Measurements from ENCODE around the gene SHISA5. TPM values are rescaled to one million over a fixed set of nuclear protein-coding genes. Genes with fewer than 3 reads are reported as not detected.

The SHISA5 gene
- total and polyA plus RNA-seq, 2 experiments from 2014 or later: 146 to 166 TPM

DNA sequence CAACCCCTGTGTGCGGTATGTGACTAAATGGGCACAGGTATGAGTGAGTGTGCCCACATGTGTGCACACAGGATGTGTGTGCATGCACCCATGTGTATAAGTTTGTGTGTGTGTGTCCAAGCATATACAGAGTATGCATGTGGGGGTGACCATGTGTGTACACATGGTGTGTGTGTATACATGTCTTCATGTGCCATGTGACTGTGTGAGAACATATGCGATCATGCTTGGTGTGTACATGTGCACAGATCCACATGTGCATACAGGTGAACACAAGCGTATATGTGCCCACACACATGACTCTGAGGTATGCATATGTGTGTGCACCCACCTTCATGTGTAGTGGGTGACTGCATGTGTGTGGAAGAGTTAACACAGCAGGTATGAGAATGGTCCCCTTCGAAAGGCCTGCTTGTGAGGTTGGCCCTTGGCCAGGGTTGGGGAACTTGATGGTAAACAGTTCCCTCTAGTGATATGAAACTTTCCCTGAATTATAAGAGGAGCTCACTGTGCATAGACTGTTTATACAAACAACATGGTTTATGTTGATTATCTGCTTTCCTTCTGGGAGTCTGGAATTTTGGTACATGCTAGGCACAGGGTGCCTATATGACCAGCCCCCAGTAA lies 42.3 kb upstream of the SHISA5 start:
- H3K4me3 ChIP-seq: no peak overlapping the region
- DNase-seq (ENCODE audit: low spot score) (no peak), ATAC-seq (no peak)
- H3F3A ChIP-seq (replicated peaks; ENCODE audit: low read depth): 0 out of 2 replicates have a peak, but pooled peaks cover 11% of the 10 kb centered on the region
- Mint-ChIP-seq H3K27me3 (ENCODE audit: insufficient read depth, low read depth, poor library complexity) (peaks cover 9% of the 10 kb centered on the region), H3K9me3 (no peaks in the 10 kb centered on the region), H3K4me3 (no peak overlapping the region), H3K4me1 (0 out of 3 replicates have a peak, but pooled peaks cover 3% of the 10 kb centered on the region), H3K36me3 (ENCODE audit: low read depth) (peaks cover 20% of the 10 kb centered on the region; the same call in 2 of the 3 replicates), H3K27ac (no peak overlapping the region)
- no peaks in the 10 kb centered on the region for H3K9me2 ChIP-seq (ENCODE audit: insufficient read depth)
- no peak for TF ChIP-seq POLR2AphosphoS5 (IDR thresholded peaks at IDR 0.05; ENCODE audit: low read depth)
- TF ChIP-seq, protein P1, sequence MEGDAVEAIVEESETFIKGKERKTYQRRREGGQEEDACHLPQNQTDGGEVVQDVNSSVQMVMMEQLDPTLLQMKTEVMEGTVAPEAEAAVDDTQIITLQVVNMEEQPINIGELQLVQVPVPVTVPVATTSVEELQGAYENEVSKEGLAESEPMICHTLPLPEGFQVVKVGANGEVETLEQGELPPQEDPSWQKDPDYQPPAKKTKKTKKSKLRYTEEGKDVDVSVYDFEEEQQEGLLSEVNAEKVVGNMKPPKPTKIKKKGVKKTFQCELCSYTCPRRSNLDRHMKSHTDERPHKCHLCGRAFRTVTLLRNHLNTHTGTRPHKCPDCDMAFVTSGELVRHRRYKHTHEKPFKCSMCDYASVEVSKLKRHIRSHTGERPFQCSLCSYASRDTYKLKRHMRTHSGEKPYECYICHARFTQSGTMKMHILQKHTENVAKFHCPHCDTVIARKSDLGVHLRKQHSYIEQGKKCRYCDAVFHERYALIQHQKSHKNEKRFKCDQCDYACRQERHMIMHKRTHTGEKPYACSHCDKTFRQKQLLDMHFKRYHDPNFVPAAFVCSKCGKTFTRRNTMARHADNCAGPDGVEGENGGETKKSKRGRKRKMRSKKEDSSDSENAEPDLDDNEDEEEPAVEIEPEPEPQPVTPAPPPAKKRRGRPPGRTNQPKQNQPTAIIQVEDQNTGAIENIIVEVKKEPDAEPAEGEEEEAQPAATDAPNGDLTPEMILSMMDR (conservative IDR thresholded peaks at IDR 0.05; ENCODE audit: low read depth in 2 of 2): no peak
- TF ChIP-seq JUNB (IDR thresholded peaks at IDR 0.05; ENCODE audit: unreplicated experiment): no peak
- no peaks in the 10 kb centered on the region for H3K27me3 ChIP-seq (ENCODE audit: insufficient read depth)
- peaks cover 14% of the 10 kb centered on the region; the same call in 1 of the 2 replicates for H3K36me3 ChIP-seq (ENCODE audit: insufficient read depth)
- no peaks in the 10 kb centered on the region for H3K4me1 ChIP-seq (ENCODE audit: insufficient read depth)
- H3K79me2 ChIP-seq (replicated peaks; ENCODE audit: insufficient read depth): no peaks in the 10 kb centered on the region
- no peak overlapping the region for H2AFZ ChIP-seq
- H4K20me1 ChIP-seq (replicated peaks; ENCODE audit: insufficient read depth): no peaks in the 10 kb centered on the region
- no peak overlapping the region for H3K4me2 ChIP-seq
- no peak overlapping the region for H3K27ac ChIP-seq (ENCODE audit: low read depth)

DNA sequence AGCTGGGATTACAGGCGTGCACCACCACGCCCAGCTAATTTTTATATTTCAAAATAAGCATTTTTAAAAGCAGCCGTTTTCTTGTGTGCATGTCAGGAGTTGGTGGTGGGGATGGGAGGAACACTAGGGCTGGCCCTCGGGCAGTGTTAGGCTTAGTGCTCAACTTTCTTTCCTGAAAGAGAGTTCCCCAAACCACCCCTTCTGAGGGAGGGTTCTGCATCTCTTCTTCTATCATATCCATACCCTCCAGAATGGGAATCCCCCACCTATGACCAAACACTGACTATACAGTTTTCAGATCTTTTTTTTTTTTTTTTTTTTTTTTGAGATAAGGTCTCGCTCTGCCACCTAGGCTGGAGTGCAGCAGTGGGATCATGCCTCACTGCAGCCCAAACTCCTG lies 40.2 kb upstream of the SHISA5 start:
- peaks cover 23% of the 10 kb centered on the region for H3K36me3 Mint-ChIP-seq (ENCODE audit: low read depth)
- no peak overlapping the region for H3K27ac Mint-ChIP-seq
- no peak overlapping the region for H3K4me2 ChIP-seq
- TF ChIP-seq, protein P2, sequence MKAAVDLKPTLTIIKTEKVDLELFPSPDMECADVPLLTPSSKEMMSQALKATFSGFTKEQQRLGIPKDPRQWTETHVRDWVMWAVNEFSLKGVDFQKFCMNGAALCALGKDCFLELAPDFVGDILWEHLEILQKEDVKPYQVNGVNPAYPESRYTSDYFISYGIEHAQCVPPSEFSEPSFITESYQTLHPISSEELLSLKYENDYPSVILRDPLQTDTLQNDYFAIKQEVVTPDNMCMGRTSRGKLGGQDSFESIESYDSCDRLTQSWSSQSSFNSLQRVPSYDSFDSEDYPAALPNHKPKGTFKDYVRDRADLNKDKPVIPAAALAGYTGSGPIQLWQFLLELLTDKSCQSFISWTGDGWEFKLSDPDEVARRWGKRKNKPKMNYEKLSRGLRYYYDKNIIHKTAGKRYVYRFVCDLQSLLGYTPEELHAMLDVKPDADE (IDR thresholded peaks at IDR 0.05): no peak
- no peak for TF ChIP-seq ZNF331 (CRISPR knock-in tag; IDR thresholded peaks at IDR 0.05; ENCODE audit: low read depth)
- no peak for TF ChIP-seq ZNF114 (CRISPR knock-in tag; IDR thresholded peaks at IDR 0.05)
- no peak for TF ChIP-seq CREB1 (CRISPR knock-in tag; IDR thresholded peaks at IDR 0.05; ENCODE audit: low read depth)
- TF ChIP-seq POLR2AphosphoS5 (IDR thresholded peaks at IDR 0.05; ENCODE audit: low read depth): no peak
- TF ChIP-seq STAT1 (IDR thresholded peaks at IDR 0.05; ENCODE audit: unreplicated experiment): no peak
- TF ChIP-seq NANOG (IDR thresholded peaks at IDR 0.05; ENCODE audit: borderline replicate concordance): no peak
- TF ChIP-seq, protein P3, sequence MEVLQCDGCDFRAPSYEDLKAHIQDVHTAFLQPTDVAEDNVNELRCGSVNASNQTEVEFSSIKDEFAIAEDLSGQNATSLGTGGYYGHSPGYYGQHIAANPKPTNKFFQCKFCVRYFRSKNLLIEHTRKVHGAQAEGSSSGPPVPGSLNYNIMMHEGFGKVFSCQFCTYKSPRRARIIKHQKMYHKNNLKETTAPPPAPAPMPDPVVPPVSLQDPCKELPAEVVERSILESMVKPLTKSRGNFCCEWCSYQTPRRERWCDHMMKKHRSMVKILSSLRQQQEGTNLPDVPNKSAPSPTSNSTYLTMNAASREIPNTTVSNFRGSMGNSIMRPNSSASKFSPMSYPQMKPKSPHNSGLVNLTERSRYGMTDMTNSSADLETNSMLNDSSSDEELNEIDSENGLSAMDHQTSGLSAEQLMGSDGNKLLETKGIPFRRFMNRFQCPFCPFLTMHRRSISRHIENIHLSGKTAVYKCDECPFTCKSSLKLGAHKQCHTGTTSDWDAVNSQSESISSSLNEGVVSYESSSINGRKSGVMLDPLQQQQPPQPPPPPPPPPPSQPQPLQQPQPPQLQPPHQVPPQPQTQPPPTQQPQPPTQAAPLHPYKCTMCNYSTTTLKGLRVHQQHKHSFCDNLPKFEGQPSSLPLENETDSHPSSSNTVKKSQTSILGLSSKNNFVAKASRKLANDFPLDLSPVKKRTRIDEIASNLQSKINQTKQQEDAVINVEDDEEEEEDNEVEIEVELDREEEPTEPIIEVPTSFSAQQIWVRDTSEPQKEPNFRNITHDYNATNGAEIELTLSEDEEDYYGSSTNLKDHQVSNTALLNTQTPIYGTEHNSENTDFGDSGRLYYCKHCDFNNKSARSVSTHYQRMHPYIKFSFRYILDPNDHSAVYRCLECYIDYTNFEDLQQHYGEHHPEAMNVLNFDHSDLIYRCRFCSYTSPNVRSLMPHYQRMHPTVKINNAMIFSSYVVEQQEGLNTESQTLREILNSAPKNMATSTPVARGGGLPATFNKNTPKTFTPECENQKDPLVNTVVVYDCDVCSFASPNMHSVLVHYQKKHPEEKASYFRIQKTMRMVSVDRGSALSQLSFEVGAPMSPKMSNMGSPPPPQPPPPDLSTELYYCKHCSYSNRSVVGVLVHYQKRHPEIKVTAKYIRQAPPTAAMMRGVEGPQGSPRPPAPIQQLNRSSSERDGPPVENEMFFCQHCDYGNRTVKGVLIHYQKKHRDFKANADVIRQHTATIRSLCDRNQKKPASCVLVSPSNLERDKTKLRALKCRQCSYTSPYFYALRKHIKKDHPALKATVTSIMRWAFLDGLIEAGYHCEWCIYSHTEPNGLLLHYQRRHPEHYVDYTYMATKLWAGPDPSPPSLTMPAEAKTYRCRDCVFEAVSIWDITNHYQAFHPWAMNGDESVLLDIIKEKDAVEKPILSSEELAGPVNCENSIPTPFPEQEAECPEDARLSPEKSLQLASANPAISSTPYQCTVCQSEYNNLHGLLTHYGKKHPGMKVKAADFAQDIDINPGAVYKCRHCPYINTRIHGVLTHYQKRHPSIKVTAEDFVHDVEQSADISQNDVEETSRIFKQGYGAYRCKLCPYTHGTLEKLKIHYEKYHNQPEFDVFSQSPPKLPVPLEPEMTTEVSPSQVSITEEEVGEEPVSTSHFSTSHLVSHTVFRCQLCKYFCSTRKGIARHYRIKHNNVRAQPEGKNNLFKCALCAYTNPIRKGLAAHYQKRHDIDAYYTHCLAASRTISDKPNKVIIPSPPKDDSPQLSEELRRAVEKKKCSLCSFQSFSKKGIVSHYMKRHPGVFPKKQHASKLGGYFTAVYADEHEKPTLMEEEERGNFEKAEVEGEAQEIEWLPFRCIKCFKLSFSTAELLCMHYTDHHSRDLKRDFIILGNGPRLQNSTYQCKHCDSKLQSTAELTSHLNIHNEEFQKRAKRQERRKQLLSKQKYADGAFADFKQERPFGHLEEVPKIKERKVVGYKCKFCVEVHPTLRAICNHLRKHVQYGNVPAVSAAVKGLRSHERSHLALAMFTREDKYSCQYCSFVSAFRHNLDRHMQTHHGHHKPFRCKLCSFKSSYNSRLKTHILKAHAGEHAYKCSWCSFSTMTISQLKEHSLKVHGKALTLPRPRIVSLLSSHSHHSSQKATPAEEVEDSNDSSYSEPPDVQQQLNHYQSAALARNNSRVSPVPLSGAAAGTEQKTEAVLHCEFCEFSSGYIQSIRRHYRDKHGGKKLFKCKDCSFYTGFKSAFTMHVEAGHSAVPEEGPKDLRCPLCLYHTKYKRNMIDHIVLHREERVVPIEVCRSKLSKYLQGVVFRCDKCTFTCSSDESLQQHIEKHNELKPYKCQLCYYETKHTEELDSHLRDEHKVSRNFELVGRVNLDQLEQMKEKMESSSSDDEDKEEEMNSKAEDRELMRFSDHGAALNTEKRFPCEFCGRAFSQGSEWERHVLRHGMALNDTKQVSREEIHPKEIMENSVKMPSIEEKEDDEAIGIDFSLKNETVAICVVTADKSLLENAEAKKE (CRISPR knock-in tag; IDR thresholded peaks at IDR 0.05): no peak
- TF ChIP-seq, protein P1 (conservative IDR thresholded peaks at IDR 0.05; ENCODE audit: low read depth in 2 of 2): no peak

More for the DNA sequence above, 40.2 kb upstream of the SHISA5 start:
- H3K4me1 ChIP-seq (ENCODE audit: insufficient read depth): no peaks in the 10 kb centered on the region
- H3K36me3 ChIP-seq (ENCODE audit: insufficient read depth): peaks cover 14% of the 10 kb centered on the region; the same call in 1 of the 2 replicates
- H3K79me2 ChIP-seq (replicated peaks; ENCODE audit: insufficient read depth): no peaks in the 10 kb centered on the region
- H3K9me2 ChIP-seq (ENCODE audit: insufficient read depth): no peaks in the 10 kb centered on the region
- H2AFZ ChIP-seq: no peak overlapping the region
- no peaks in the 10 kb centered on the region for H3K9me3 Mint-ChIP-seq
- H3F3A ChIP-seq (replicated peaks; ENCODE audit: low read depth): 0 out of 2 replicates have a peak, but pooled peaks cover 11% of the 10 kb centered on the region
- DNase-seq (ENCODE audit: low spot score) (no peak), ATAC-seq (no peak)
- no peaks in the 10 kb centered on the region for H3K27me3 ChIP-seq (ENCODE audit: insufficient read depth)
- no peaks in the 10 kb centered on the region; the same call in 1 of the 2 replicates for H4K20me1 ChIP-seq (replicated peaks; ENCODE audit: insufficient read depth)
- no peak overlapping the region for H3K4me3 ChIP-seq
- H3K27me3 Mint-ChIP-seq (ENCODE audit: insufficient read depth, low read depth, poor library complexity): peaks cover 10% of the 10 kb centered on the region
- H3K4me1 Mint-ChIP-seq: 0 out of 3 replicates have a peak, but pooled peaks cover 3% of the 10 kb centered on the region
- no peak overlapping the region for H3K27ac ChIP-seq (ENCODE audit: low read depth)
- no peak overlapping the region for H3K4me3 Mint-ChIP-seq

Measured in GM23338 (cell line).